ENCODE data around the gene LACRT.

DNA sequence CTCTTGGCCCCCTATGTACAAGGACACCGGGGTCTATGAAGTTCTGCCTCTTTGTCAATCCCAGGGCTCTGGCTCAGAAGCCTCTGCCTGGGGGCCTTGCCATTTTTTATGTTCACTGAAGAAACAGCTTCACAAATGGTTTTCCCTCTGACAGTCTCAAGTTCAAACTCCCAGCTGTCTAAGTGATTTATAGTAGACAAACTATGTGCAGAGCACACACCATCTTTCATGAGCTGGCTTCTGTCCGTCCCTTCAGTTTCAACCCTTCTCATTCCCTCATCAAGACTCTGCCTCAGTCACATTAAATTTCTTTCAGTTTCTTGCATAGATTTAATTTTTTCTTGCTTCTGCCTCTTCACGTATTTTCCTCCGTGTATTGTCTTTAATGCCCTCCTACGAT lies 16.2 kb upstream of the LACRT start:
- TF ChIP-seq EZH2 (IDR thresholded peaks at IDR 0.05) (no peak), EZH2phosphoT487 (IDR thresholded peaks at IDR 0.05) (no peak)
- TF ChIP-seq, protein P1, sequence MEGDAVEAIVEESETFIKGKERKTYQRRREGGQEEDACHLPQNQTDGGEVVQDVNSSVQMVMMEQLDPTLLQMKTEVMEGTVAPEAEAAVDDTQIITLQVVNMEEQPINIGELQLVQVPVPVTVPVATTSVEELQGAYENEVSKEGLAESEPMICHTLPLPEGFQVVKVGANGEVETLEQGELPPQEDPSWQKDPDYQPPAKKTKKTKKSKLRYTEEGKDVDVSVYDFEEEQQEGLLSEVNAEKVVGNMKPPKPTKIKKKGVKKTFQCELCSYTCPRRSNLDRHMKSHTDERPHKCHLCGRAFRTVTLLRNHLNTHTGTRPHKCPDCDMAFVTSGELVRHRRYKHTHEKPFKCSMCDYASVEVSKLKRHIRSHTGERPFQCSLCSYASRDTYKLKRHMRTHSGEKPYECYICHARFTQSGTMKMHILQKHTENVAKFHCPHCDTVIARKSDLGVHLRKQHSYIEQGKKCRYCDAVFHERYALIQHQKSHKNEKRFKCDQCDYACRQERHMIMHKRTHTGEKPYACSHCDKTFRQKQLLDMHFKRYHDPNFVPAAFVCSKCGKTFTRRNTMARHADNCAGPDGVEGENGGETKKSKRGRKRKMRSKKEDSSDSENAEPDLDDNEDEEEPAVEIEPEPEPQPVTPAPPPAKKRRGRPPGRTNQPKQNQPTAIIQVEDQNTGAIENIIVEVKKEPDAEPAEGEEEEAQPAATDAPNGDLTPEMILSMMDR (IDR thresholded peaks at IDR 0.05), result no peak
